BJ (cell line): ENCODE results near the gene EXOSC6. TPM values are rescaled to one million over a fixed set of nuclear protein-coding genes. Genes with fewer than 3 reads are reported as not detected.
"Not testable (repeated sequence)": the region's sequence is repeated elsewhere in the genome, so short reads cannot be mapped to it uniquely, and the experiment has no call there.

Experiments used
- CTCF ChIA-PET: fragments of 350-600 bp; formaldehyde crosslinking; extraction: SDS; loops from one replicate; lab custom pipeline; 2021; ENCODE audit warnings: antibody characterized with exemption, inconsistent platforms; lab: Yijun Ruan, JAX
- POLR2A ChIA-PET: fragments of 300-600 bp; sonication (Branson Sonifier 250); formaldehyde crosslinking; extraction: SDS; loops from one replicate; lab custom pipeline; 2021; ENCODE audit warnings: antibody characterized with exemption; lab: Charles Lee
- DNase-seq: peaks from one replicate; pipeline ENCODE4 v3.0.0-alpha.2; 2011; ENCODE audit warnings: low read depth
- H3K27me3 ChIP-seq: 2 replicates; pipeline ENCODE4 v1.6.0; 2011; ENCODE audit warnings: low read length; ENCODE audit not compliant: control insufficient read depth, insufficient read depth
- H3K36me3 ChIP-seq: 2 replicates; pipeline ENCODE4 v1.5.1; 2011; ENCODE audit warnings: low read length; ENCODE audit not compliant: control insufficient read depth, insufficient read depth
- H3K4me3 ChIP-seq: 2 replicates; pipeline ENCODE4 v1.5.1; 2011; ENCODE audit warnings: low read depth, mild to moderate bottlenecking, control low read depth, low read length
- CTCF ChIP-seq: IDR thresholded peaks from 2 replicates; pipeline ENCODE4 v1.5.1; 2011; ENCODE audit warnings: low read depth, mild to moderate bottlenecking, control low read depth, inconsistent platforms, low read length, moderate library complexity; ENCODE audit not compliant: insufficient read depth
- polyA plus RNA-seq: library from polyadenylated mRNA; depleted of rRNA; stranded (reverse); fragments of >200 nt; gene quantifications from 2 replicates; pipeline ENCODE4 v1.2.3, GENCODE V29; 2011

The EXOSC6 gene
- polyA plus RNA-seq, 1 experiment = 10.6 TPM

GRCh38 chr16:70267516-70267915, 15.8 kb upstream of the EXOSC6 start:
- peaks cover 55% of the 10 kb centered on the region for H3K36me3 ChIP-seq
- peak; percentile 59 for TF ChIP-seq CTCF

GRCh38 chr16:70259903-70260302, 8.2 kb upstream of the EXOSC6 start:
- CTCF ChIA-PET = interaction anchor here (1.0 kb wide), 1 partner anchor 8 kb away, joined by 3 read pairs; the partner anchor contains the start of gene EXOSC6
- H3K27me3 ChIP-seq, H3K4me3 ChIP-seq, POLR2A ChIA-PET, DNase-seq: not testable (repeated sequence)
- H3K36me3 ChIP-seq = peaks cover 49% of the 10 kb centered on the region

More at GRCh38 chr16:70267516-70267915, 15.8 kb upstream of the EXOSC6 start:
- DNase-seq = no peak
- no peak overlapping the region for H3K4me3 ChIP-seq
- no peaks in the 10 kb centered on the region for H3K27me3 ChIP-seq
- POLR2A ChIA-PET = no interaction called here
- CTCF ChIA-PET = interaction anchor here (0.6 to 3.6 kb wide), 8 partner anchors 9 to 138 kb away, joined by 3 to 46 read pairs (median 4); partner anchors contain the start of genes AARS1 and EXOSC6

GRCh38 chr16:70258946-70259345, 7.2 kb upstream of the EXOSC6 start:
- CTCF ChIA-PET = no interaction called here
- H3K4me3 ChIP-seq = no peak overlapping the region
- POLR2A ChIA-PET = no interaction called here
- DNase-seq = no peak
- TF ChIP-seq CTCF = no peak
- no peaks in the 10 kb centered on the region for H3K27me3 ChIP-seq
- H3K36me3 ChIP-seq = peaks cover 54% of the 10 kb centered on the region

GRCh38 chr16:70258065-70258464, 6.3 kb upstream of the EXOSC6 start:
- TF ChIP-seq CTCF = no peak
- Histone ChIP-seq H3K36me3 (peaks cover 57% of the 10 kb centered on the region), H3K4me3 (no peak overlapping the region), H3K27me3 (no peaks in the 10 kb centered on the region)
- POLR2A ChIA-PET = no interaction called here
- DNase-seq = no peak
- CTCF ChIA-PET = interaction anchor here (0.7 to 7.3 kb wide), 2 partner anchors 9 to 27 kb away, joined by 3 to 46 read pairs; no protein-coding TSS in a partner anchor

- TF ChIP-seq CTCF = no peak
- Histone ChIP-seq H3K27me3 (no peaks in the 10 kb centered on the region), H3K36me3 (peaks cover 60% of the 10 kb centered on the region), H3K4me3 (no peak overlapping the region)
- DNase-seq = no peak
- ChIA-PET CTCF (interaction anchor here (7.3 kb wide), 1 partner anchor 10 kb away, joined by 46 read pairs; no protein-coding TSS in a partner anchor), POLR2A (no interaction called here)
These were observed 5.7 kb upstream of the EXOSC6 start for GRCh38 chr16:70257391-70257790.

GRCh38 chr16:70255574-70255973, 3.8 kb upstream of the EXOSC6 start:
- ChIA-PET CTCF (interaction anchor here (1.0 to 7.3 kb wide), 2 partner anchors 9 to 12 kb away, joined by 3 to 46 read pairs; no protein-coding TSS in a partner anchor), POLR2A (no interaction called here)
- no peak overlapping the region for H3K4me3 ChIP-seq
- no peaks in the 10 kb centered on the region for H3K27me3 ChIP-seq
- H3K36me3 ChIP-seq = peaks cover 56% of the 10 kb centered on the region
- DNase-seq = no peak
- TF ChIP-seq CTCF = no peak
